C4-2B (cell line): Measurements from ENCODE around the gene SEC31B.

Experiments used
- ZFX ChIP-seq: fragments of 450-650 bp; IDR thresholded peaks from 2 replicates; pipeline ENCODE4 v1.6.1; 2017
- TF ChIP-seq, protein P1 (sequence below): fragments of 450-650 bp; conservative IDR thresholded peaks from 2 replicates; pipeline ENCODE4 v1.5.1; 2017; ENCODE audit warnings: mild to moderate bottlenecking

- TF ChIP-seq, protein P1, sequence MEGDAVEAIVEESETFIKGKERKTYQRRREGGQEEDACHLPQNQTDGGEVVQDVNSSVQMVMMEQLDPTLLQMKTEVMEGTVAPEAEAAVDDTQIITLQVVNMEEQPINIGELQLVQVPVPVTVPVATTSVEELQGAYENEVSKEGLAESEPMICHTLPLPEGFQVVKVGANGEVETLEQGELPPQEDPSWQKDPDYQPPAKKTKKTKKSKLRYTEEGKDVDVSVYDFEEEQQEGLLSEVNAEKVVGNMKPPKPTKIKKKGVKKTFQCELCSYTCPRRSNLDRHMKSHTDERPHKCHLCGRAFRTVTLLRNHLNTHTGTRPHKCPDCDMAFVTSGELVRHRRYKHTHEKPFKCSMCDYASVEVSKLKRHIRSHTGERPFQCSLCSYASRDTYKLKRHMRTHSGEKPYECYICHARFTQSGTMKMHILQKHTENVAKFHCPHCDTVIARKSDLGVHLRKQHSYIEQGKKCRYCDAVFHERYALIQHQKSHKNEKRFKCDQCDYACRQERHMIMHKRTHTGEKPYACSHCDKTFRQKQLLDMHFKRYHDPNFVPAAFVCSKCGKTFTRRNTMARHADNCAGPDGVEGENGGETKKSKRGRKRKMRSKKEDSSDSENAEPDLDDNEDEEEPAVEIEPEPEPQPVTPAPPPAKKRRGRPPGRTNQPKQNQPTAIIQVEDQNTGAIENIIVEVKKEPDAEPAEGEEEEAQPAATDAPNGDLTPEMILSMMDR, result no peak
- no peak for TF ChIP-seq ZFX
These were observed 2.6 kb upstream of the SEC31B start for GRCh38 chr10:100522107-100522801.
